T-helper 1 cell (primary cell): ENCODE data around the gene EIF3I.
A peak's percentile ranks its signal among the peaks of the same experiment; 100 is the strongest.

Source experiments
- DNase-seq, 5 donors: peaks; one replicate each; pipeline ENCODE4 v3.0.0-alpha.2; 2012 to 2020
- total RNA-seq, 4 donors: gene quantifications; one replicate each; lab custom pipeline; 2026; lab: John Stamatoyannopoulos, UW

The EIF3I gene
- total RNA-seq: 114 to 148 (median 124) reads per million in 4 donors

DNA sequence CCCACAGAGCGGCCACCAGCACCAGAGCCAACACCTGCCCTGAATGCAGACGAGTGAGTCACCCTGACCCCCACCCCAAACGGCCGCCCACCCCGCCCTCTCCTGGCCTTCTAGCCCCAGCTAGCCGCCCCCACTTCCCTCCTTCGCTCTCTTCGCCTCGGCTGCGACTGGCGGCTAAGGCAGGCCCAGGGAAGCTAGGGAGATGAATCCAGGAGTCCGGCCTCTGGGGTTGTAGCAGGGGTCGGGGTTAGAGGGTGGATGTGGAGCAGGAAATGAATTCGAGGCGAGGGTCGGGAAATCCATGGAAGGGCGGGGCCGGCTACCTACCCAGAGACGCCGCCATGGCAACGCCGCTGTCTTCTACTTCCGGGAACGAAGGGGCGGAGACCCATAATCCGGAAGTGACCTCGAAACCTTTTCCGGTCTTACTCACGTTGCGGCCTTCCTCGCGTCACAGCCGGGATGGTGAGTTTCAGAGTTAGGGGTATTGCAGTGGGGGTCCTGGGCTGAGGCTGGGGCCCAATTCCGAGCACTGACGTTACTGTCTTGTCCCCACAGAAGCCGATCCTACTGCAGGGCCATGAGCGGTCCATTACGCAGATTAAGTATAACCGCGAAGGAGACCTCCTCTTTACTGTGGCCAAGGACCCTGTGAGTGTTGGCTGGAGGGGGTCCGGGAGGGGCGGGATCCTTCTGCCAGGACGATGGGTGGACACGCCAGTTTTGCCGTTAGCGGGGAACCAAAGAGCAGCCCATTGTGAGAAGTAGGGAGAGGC is at the start of gene EIF3I, which contains the start of gene TMEM234:
EIF3I (plus strand) TSS at position 428 of the 776 bp plus-strand sequence; CDS start at position 463, 35 bp downstream.
TMEM234 (minus strand) TSS at position 374 of the 776 bp plus-strand sequence; CDS start at position 343, 31 bp downstream.
- DNase-seq: peak; percentile 80 to 91 (median 86)

DNA sequence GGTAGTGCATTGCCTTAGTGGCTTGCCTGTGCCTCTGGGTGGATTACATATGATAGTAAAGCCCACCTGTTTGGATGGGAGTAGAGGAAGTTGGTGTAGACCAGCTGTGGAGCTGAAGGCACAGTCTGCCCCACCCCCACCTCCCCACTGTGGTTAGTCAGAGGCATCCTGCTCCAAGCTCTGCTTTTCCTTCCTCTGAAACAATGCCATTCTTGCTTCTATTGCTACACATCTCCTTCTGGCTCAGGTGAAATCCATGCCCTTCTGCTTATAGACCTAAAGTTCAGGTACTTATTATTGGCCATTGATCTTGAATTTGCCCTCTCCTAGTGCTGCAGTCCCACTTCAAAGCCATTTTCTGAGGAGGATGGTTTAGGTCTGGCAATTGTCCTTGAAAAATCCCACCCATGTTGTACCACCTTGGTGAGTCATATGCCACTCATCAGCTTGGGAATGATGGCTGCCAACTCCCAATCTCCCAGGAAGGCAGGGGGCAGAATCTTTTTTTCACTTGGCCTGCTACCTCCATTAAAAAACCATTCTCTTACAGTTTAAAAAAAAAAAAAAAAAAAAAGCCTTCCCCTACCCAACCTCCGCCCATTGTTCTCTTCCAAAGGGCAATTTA is 49.5 kb upstream of the EIF3I start:
- no peak for DNase-seq

DNA sequence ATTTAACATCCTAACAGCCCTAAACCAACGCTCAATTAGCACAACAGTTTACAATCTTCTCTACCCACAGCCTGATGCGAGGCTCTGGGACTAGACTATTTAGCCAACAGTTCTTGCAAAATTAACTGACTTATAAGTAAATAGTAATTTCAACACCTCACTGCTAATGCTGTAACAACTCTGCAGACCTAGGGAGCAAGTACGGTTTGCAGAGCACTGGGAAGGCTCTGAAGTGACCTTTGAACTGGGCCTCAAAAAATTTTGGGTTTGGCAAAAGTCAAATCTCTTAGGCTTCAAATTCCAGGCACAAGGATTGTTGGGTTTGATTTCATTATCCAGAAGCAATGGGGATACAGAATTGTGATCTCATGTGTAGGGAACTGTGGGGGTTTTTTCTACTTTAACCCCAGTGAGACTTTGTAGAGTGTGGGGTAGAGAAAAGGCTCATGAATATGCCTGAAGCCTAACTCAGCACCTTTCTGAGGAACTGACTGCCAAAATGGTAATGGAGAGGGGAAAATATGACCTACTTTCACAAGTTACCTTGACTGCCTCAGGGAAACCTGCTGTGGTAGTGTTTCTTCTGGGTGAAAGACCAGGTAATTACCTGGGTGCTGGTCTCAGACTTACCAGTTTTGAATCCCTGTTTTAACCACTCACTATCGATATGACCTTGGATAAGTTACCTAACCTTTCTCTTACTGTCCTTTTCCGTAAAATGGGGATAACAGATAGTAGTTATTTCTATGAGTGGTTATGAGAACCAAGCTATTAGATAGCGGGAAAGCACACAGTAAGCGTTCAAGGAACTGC is 43.6 kb upstream of the EIF3I start:
- no peak for DNase-seq

DNA sequence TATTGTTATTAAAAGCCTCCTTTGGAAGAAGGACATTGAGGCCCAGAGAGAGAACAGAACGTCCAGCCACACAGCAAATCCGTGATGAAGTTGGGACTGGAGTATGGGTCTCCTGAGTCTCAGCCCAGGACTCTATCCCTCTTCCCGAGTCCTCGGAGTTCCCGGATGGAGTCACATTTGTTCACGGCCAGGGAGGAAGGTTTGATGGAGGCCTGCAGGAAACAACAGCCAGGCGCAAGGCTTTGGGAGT is 43.1 kb upstream of the EIF3I start:
- no peak for DNase-seq

DNA sequence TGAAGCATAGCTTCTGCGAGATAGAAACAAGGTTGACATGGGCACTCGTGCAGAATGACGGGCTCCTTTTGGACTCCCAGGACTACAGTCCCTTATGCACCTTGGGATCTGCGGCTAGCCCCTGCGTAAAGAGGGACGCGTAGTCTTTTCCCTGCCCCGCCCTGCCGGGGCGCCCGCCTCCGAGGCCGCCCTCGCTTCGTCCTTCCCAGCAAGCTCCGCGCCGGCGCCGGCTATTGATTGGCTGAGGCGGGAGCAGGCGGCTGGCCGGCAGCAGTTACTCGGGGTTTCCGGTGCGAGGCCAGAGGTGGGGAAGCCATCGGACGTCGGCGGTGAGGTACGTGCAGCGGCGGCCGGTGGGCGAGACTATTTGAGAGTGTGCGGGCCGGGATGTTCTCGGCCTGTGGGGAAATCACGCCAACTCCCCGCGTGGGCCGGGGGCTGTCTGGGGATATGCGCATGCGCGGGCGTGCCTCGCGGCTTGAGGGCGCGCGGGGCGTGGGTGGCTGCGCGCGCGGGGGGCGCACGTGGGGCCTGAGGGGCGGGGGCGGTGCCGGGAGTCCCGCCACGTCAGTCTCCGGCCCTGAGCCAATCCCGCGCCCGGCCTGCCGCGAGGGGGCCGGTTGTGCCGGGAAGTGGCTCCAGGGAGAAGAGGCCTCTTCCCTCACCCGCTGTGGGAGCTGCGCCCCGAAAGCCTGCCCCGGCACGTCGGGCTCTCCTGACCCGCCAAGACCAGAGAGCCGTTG is 42.6 kb upstream of the EIF3I start, which contains the start of gene TXLNA:
TXLNA (plus strand) TSS at position 233 of the 743 bp plus-strand sequence. CDS start 671 bp downstream, outside the sequence.
- peak; percentile 77 to 93 (median 83) for DNase-seq

DNA sequence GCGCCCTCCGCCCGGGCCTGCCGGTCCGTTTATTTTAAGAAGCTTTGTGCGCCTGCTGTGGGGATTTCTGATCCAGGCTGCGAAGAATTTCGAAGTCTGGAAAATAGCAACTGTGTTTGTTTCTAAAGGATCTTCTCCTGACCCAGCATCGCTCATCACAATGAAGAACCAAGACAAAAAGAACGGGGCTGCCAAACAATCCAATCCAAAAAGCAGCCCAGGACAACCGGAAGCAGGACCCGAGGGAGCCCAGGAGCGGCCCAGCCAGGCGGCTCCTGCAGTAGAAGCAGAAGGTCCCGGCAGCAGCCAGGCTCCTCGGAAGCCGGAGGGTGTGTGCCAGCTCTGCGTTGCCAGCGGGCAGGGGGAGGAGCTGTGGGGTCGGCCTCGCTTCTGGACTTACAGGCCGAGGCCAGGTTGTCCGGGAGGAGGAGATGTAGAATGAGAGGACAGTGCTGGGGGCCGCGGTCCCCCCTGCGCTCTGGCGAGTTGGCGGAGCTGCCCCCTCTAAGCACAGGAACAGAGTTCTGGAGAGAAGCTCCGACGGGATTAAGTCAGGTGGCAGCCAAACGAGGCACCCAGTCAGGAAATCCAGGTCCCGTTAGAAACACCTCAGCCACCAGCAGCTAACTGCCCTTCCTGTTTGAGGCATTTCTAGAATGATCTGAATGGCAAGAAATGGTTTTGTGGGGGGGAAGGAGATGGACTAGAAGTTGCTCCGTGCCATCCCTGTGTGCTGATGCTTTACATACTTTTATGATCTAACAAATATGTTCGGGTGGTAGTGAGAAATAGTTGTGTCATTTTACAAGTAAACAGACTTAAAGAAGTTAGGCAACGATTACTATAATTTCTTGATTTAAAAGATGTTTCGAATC is 41.8 kb upstream of the EIF3I start:
- peak in 3 of 5 donors; percentile 15 to 66 (median 17) for DNase-seq

DNA sequence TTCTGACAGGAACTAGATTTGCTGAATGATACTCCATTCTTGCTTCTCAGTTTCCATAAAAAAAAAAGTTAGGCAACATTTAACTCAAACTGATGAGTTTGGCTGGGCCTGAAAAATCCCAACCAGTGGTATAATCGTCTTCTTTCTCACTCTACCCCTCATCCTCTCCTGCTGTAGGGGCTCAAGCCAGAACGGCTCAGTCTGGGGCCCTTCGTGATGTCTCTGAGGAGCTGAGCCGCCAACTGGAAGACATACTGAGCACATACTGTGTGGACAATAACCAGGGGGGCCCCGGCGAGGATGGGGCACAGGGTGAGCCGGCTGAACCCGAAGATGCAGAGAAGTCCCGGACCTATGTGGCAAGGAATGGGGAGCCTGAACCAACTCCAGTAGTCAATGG is 41.1 kb upstream of the EIF3I start:
- no peak for DNase-seq

DNA sequence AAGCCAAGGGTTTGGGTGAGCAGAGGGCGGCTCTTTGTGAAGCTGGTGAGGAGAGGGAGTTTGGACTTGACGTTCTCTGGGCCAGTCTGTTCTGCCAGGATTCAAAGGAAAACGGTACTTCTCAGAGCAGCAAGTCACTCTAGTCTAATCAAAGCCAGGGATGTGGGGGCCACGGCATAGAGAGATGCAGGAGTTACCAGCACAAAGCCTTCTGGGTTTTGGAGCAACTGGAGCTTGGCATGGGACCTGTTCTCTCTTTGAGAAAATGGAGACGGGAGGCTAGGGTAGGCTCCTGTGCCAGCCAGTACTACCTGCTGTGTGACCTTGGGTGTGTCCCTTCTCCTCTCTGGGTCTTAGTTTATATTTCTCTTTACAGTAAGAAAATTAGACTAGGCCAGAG is 40.6 kb upstream of the EIF3I start:
- no peak for DNase-seq

DNA sequence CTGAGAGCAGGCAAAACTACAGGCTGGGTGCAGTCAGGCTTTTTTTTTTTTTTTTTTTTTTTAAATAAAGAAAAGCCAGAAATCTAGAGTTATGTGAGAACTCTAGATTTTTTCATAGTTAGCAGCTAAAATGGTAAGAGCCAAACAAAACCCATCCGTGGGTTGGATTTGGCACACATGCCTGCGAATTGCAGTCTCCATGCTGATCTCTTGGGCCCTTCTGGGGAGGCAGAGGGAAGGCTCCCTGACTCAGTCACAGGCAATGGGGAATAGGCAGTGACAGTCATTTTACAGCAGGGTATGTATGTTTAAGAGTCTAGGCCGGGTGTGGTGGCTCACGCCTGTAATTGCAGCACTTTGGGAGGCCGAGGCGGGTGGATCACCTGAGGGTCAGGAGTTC is 40.1 kb upstream of the EIF3I start:
- DNase-seq: no peak

DNA sequence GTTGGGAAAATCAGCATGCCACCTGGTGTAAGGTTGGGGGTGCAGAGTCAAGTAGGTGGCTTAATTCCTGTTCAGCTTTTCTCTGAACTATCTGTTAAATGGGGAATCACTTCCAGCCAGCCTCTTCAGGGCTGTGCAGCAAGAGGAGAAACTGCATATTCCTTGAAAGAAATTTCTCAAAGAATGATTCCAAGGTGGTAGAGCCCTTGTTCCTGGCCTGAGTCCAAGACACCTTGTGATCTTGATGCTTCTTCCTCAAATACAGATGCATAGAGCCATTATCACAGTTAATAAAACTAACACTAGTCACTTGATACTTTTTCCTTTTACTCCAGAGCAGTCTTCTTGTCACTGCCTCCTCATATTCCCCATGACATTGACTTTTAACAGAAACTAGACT is 37.6 kb upstream of the EIF3I start:
- no peak for DNase-seq

DNA sequence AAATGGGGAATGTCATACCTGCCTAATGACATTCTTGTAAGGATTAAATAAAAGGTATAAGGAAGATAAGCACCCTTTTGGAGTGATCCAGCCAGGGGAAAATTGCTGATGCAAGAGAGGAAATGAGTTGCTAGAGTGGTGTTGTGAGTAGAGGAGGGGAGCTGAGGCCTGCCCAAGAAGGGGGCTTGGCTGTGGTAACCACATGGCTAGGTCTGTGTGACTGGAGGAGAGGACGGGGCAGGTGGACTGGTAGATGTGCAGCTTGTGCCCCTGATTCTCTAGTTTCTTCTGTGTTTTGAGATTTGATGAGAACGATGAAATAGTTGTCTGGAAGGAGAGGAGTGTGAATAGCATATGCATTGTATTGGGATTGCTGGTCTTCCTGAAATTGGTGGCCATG is 36.1 kb upstream of the EIF3I start:
- DNase-seq: peak in 1 of 5 donors; percentile 52

DNA sequence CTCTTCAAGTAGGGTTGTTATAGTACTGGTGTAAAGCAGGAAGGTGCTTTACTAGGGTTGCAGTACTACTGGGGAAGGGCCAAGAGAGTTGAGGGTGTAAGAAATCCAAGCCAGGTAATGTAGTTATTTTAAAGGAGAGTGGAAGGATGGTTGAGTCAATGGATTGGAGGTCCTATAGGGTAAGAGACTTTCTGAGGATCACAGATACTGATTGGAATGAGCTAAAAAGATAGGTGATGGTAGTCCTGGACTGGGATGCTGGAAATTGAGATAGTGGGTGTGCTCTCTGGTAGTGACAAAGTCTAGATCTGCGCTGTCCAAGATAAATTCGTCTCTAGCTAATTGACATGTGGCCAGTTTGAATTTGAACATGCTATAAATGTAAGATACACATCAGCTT is 35.7 kb upstream of the EIF3I start:
- DNase-seq: no peak

DNA sequence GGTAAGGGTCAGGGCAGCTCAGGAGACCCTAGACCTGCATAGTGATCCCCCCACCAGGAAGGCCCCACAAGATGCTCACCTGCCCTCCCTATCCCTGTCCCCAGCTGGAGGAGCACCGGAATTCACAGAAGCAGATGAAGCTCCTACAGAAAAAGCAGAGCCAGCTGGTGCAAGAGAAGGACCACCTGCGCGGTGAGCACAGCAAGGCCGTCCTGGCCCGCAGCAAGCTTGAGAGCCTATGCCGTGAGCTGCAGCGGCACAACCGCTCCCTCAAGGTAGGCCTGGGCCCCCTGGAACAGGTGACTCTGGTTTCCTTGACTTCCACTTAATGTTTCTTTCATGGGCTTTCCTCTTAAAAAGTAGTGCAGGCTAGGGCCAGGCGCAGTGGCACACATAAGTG is 34.4 kb upstream of the EIF3I start:
- no peak for DNase-seq

DNA sequence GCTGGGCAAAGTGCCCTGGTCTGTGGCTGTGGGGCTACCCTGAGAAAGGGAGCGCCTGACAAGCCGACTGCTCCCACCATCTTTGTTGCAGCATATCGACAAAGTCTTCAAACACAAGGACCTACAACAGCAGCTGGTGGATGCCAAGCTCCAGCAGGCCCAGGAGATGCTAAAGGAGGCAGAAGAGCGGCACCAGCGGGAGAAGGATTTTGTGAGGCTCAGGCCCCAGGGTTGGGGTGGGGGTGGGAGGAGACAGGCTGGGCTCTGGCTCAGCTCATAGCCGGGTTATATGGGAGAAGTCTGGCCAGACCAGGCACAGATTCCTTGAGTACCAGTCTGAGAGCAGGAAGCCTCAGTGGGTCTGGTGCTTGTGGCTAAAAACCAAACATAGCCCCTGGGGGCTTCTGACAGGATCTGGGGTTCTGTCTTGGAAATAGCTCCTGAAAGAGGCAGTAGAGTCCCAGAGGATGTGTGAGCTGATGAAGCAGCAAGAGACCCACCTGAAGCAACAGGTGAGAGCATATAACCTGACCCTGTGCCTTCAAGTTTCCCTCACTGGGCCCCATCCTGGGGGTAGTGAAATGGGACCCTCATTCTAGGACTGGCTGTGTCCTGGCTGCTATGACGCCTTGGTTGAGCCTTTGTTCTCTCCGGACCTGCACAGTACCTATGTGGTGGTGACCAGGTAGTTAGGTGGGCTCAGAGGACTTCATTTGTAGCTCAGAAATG is 29.8 kb upstream of the EIF3I start:
- DNase-seq: no peak

DNA sequence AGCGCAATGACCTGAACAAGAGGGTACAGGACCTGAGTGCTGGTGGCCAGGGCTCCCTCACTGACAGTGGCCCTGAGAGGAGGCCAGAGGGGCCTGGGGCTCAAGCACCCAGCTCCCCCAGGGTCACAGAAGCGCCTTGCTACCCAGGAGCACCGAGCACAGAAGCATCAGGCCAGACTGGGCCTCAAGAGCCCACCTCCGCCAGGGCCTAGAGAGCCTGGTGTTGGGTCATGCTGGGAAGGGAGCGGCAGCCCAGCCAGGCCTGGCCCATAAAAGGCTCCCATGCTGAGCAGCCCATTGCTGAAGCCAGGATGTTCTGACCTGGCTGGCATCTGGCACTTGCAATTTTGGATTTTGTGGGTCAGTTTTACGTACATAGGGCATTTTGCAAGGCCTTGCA is 27.2 kb upstream of the EIF3I start:
- DNase-seq: no peak

DNA sequence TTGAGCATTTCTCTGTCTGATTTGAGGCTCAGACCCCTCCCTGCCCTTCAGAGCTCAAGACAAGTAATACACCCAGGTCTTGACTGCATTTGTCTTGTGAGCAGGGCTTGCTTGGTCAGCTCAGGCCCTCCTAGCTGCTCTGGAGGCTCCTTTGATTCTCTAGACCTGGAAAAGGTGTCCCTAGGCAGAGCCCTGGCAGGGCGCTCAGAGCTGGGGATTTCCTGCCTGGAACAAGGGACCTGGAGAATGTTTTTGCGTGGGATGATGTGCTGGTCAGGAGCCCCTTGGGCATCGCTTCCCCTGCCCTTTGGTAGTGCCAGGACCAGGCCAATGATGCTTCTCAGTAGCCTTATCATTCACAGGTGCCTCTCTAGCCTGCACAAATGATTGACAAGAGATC is 26.7 kb upstream of the EIF3I start:
- DNase-seq: no peak

DNA sequence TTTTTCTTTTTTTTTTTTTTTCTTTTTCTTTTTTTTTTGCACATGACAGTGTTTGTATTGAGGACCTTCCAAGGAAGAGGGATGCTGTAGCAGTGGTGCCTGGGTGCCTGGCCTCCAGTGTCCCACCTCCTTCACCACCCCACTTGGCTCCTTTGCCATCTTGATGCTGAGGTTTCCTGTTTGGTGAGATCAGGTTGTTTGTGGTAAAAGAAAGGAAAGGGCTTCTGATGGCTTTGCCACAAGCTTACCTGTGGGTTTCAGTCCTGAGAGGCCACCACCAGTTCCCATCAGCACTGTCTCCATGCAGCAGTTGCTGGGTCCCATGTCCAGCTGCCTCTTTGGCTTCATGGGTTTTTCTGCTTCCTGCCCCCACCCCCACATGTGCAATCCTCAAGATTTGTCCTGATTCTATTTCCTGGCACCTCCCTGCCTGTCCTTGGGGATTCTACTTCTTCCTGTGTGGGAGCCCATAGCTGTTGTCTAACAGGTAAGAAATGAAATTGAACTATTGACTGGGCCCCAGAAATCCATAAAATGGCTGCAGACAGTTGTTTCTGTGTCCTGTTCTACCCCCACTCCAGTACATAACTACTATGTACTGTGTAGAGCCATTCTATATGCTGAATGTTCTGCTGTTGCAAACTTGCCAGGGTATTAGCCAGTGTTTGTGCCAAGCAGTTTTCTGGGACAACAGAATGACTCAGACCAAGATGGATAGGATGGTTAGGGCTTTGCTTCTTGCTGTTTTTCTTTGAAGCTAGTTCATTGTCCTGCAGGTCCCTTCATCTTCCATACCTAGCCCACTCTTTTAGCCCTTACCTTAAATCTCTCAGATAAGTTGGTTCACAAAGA is 26.0 kb upstream of the EIF3I start:
- DNase-seq: peak in 1 of 5 donors; percentile 44

DNA sequence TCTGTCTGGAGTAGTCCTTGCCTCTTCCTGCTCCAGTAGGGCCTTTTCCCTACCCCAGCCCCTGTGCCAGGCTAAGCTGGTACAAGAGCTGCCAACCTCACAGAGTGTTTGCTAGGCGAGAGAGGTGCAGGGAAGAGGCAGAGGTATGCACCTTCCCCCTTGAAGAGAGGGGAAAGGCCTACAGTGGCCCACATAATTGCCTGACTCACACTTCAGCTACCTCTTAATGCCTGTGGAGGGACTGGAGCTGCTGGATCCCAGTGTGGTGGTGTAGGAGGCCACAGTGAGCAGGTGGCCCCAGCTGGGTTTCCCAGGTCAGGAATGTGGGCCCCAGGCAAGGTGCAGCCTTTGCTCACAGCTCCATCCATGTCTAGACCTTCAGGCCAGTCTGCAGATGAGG is 25.1 kb upstream of the EIF3I start:
- DNase-seq: no peak

DNA sequence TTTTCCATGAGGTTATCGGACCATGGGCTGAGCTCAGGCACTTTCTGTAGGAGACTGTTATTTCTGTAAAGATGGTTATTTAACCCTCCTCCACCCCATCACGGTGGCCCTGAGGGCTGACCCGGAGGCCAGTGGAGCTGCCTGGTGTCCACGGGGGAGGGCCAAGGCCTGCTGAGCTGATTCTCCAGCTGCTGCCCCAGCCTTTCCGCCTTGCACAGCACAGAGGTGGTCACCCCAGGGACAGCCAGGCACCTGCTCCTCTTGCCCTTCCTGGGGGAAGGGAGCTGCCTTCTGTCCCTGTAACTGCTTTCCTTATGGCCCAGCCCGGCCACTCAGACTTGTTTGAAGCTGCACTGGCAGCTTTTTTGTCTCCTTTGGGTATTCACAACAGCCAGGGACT is 24.4 kb upstream of the EIF3I start:
- DNase-seq: no peak
